Uterine smooth muscle cell (primary cell): ENCODE results near the gene NDRG4. TPM values are rescaled to one million over a fixed set of nuclear protein-coding genes. Genes with fewer than 3 reads are reported as not detected.

Source experiments
- total RNA-seq: library from RNA; depleted of rRNA; stranded (reverse); fragments of >200 nt; gene quantifications from 2 replicates; pipeline ENCODE4 v1.2.3, GENCODE V29; 2014

The NDRG4 gene
- 10.0 and 12.1 TPM in 2 replicates for total RNA-seq

GRCh38 chr16:58499615-58500351 is at the start of gene NDRG4:
NDRG4 (plus strand) TSS chr16:58500143; CDS start chr16:58500249, 106 bp downstream.

DNA sequence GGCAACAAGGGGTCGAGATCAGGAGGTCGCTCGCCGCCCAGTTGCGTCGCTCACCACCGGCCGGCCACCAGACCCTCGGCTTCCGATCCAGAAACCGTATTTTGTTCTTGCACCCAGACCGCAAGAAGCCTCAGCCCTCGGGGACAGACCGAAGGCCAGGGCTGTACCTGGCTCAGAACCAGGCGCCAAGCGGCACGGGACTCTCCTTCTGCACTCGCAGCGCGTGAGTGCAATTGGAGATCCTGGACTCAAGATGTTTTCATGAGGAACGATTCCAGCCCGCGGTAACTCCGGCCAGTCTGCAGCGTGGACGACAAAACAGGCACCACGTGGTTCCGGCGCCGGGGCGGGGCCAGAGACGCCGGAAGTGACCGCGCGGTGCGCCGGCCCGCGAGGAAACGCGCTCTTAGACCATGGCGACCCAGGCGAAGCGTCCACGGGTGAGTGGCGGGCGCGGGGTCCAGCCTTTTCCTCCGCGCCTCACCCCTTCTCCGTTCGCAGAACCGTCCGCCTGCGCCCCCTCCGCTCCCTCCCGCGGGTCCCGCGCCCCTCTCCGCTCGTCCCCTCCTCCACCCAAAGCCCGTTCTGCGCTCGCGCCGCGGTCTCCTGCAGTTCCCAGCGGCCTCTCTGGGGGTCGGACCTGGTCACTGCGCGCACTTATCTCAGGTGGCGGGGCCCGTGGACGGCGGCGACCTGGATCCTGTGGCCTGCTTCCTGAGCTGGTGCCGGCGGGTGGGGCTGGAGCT is 15.4 kb downstream of the NDRG4 start, which contains the start of gene SETD6:
Gene SETD6, plus strand, starts transcription at position 393 of the 746 bp plus-strand sequence. Its CDS starts 21 bp downstream, at position 414.

Other genes starting within 250 kb of the NDRG4 start
- gene PRSS54, start 205.1 kb upstream of the NDRG4 start, total RNA-seq, result not detected in 2 replicates
- gene GINS3, start 107.7 kb upstream of the NDRG4 start, total RNA-seq, result 2.7 and 7.5 TPM in 2 replicates
- gene SETD6, start 15.4 kb downstream of the NDRG4 start, total RNA-seq, result 15.6 and 20.1 TPM in 2 replicates
- gene CNOT1, start 129.7 kb downstream of the NDRG4 start, total RNA-seq, result 122 and 124 TPM in 2 replicates
- 34.1 and 43.5 TPM in 2 replicates for gene SLC38A7, start 184.6 kb downstream of the NDRG4 start, total RNA-seq
- 40.1 and 53.0 TPM in 2 replicates for gene GOT2, start 234.2 kb downstream of the NDRG4 start, total RNA-seq